B cell (primary cell): ENCODE data around the gene TM2D1. TPM values are rescaled to one million over a fixed set of nuclear protein-coding genes. Genes with fewer than 3 reads are reported as not detected.

Source experiments
- ATAC-seq: fragments of 200-7000 bp; cut with Tn5 transposase; one replicate; pipeline ENCODE4 v1.10.0; 2021; ENCODE audit warnings: low read depth, mild to moderate bottlenecking, moderate number of reproducible peaks, moderate library complexity
- CTCF ChIA-PET: fragments of 350-600 bp; sonication (Branson Sonifier 250); formaldehyde crosslinking; loops from one replicate; lab custom pipeline; 2021; ENCODE audit warnings: antibody characterized with exemption, inconsistent platforms; lab: Charles Lee
- POLR2A ChIA-PET: fragments of 350-600 bp; sonication (Branson Sonifier 250); formaldehyde crosslinking; loops from one replicate; lab custom pipeline; 2021; ENCODE audit warnings: antibody characterized with exemption; lab: Charles Lee
- DNase-seq: peaks from one replicate; pipeline ENCODE4 v3.0.0; 2013
- H2AFZ ChIP-seq: 2 replicates; pipeline ENCODE4 v1.6.1; 2012; ENCODE audit warnings: mild to moderate bottlenecking, low read depth, low read length; ENCODE audit not compliant: insufficient read depth, poor library complexity, severe bottlenecking
- H3K27ac ChIP-seq, 2 donors: 1 replicate in 1 of 2; 2 replicates in 1 of 2; pipeline ENCODE4 v1.5.1; 2012 to 2013; ENCODE audit warnings: low read length in 2 of 2, mild to moderate bottlenecking in 2 of 2, moderate library complexity in 1 of 2
- H3K27me3 ChIP-seq, 4 experiments: fragments of 200-600 bp in 1 of 4; sonication (generic) in 1 of 4; replicated peaks in 1 of 4; 1 replicate in 2 of 4; 2 replicates in 2 of 4; pipeline versions ENCODE4 v1.6.1 to v1.7.0; 2013 to 2016; ENCODE audit warnings: low read length in 3 of 4, mild to moderate bottlenecking in 2 of 4, mixed read lengths in 1 of 4, moderate library complexity in 1 of 4; ENCODE audit not compliant: insufficient read depth in 4 of 4, control insufficient read depth in 3 of 4; ENCODE audit errors: control extremely low read depth in 1 of 4
- H3K36me3 ChIP-seq, 2 experiments: replicated peaks in 1 of 2; 1 replicate in 1 of 2; 2 replicates in 1 of 2; pipeline versions ENCODE4 v1.6.1 to v1.7.1; 2013; ENCODE audit warnings: low read length in 1 of 2; ENCODE audit not compliant: insufficient read depth in 2 of 2, control insufficient read depth in 1 of 2; ENCODE audit errors: control extremely low read depth in 1 of 2, extremely low read depth in 1 of 2
- H3K4me1 ChIP-seq, 2 donors: fragments of 200-600 bp in 1 of 2; sonication (generic) in 1 of 2; 1 replicate in 1 of 2; 2 replicates in 1 of 2; pipeline versions ENCODE4 v1.5.1 to v1.6.1; 2013 to 2017; ENCODE audit warnings: low read length in 2 of 2; ENCODE audit not compliant: control insufficient read depth in 2 of 2, insufficient read depth in 2 of 2
- H3K4me2 ChIP-seq: replicated peaks from 2 replicates; pipeline ENCODE3; 2012; ENCODE audit warnings: mild to moderate bottlenecking, low read depth, low read length; ENCODE audit not compliant: poor library complexity, severe bottlenecking
- H3K4me3 ChIP-seq, 5 experiments: fragments of 200-600 bp in 1 of 5; sonication (generic) in 1 of 5; 1 replicate in 3 of 5; 2 replicates in 2 of 5; pipeline versions ENCODE4 v1.5.1 to v1.7.0; 2011 to 2016; ENCODE audit warnings: low read length in 4 of 5, mild to moderate bottlenecking in 4 of 5, low read depth in 2 of 5, control low read depth in 1 of 5, moderate library complexity in 1 of 5; ENCODE audit not compliant: insufficient read depth in 1 of 5; ENCODE audit errors: control extremely low read depth in 1 of 5, extremely low read depth in 1 of 5
- H3K79me2 ChIP-seq: fragments of 200-600 bp; sonication (generic); one replicate; pipeline ENCODE4 v1.6.0; 2016; ENCODE audit warnings: low read length; ENCODE audit not compliant: control insufficient read depth, insufficient read depth
- H3K9ac ChIP-seq: fragments of 200-600 bp; sonication (generic); 2 replicates; pipeline ENCODE4 v1.6.1; 2017; ENCODE audit warnings: mild to moderate bottlenecking, low read length, moderate library complexity
- H3K9me3 ChIP-seq, 3 donors: one replicate each; pipeline versions ENCODE4 v1.6.1 to v1.7.1; 2013; ENCODE audit warnings: low read length in 2 of 3; ENCODE audit not compliant: control insufficient read depth in 2 of 3, insufficient read depth in 1 of 3; ENCODE audit errors: control extremely low read depth in 1 of 3
- H4K20me1 ChIP-seq: 2 replicates; pipeline ENCODE4 v1.6.0; 2012; ENCODE audit warnings: mild to moderate bottlenecking, low read length; ENCODE audit not compliant: insufficient read depth, control insufficient read depth, poor library complexity, severe bottlenecking
- H3K27ac Mint-ChIP-seq: one replicate; pipeline ENCODE4 v1.8.0; 2021; ENCODE audit warnings: mixed read lengths
- H3K27me3 Mint-ChIP-seq: one replicate; pipeline ENCODE4 v1.8.0; 2021; ENCODE audit warnings: mixed read lengths
- H3K4me1 Mint-ChIP-seq: one replicate; pipeline ENCODE4 v1.8.0; 2021; ENCODE audit warnings: mixed read lengths
- H3K4me3 Mint-ChIP-seq: one replicate; pipeline ENCODE4 v1.8.0; 2021; ENCODE audit warnings: mixed read lengths
- H3K9me3 Mint-ChIP-seq: one replicate; pipeline ENCODE4 v1.8.0; 2022; ENCODE audit warnings: mixed read lengths; ENCODE audit not compliant: insufficient read depth
- EZH2 ChIP-seq: IDR thresholded peaks from 2 replicates; pipeline ENCODE4 v1.6.1; 2012; ENCODE audit warnings: borderline replicate concordance, low read depth, mild to moderate bottlenecking, moderate library complexity, low read length; ENCODE audit not compliant: insufficient read depth, poor library complexity, severe bottlenecking
- WGBS: methylation state at CpG from one replicate; pipeline ENCODE4 v1.1.5; 2013; ENCODE audit warnings: missing lambda C conversion rate; ENCODE audit not compliant: insufficient coverage; 5-methylcytosine and 5-hydroxymethylcytosine counted together
- intact Hi-C: fragments of 100-400 bp; cut with micrococcal nuclease; formaldehyde crosslinking; loops from one replicate; pipeline ENCODE4 v1.10.0; 2022
- polyA plus RNA-seq: library from polyadenylated mRNA; depleted of rRNA; stranded (reverse); fragments of >200 nt; gene quantifications from 2 replicates; pipeline ENCODE4 v1.2.3, GENCODE V29; 2012
- total RNA-seq, 2 donors: library from RNA; stranded (reverse); fragments of 120-200 nt in 1 of 2; gene quantifications; 1 replicate in 1 of 2; 2 replicates in 1 of 2; pipeline versions ENCODE4 v1.2.3 to v1.2.4, GENCODE V29; 2013 to 2022
- TF ChIP-seq, protein P1 (sequence below): fragments of 200-600 bp; IDR thresholded peaks from one replicate; pipeline ENCODE4 v1.8.0; 2022; ENCODE audit warnings: antibody characterized with exemption, mild to moderate bottlenecking

TM2D1 gene
- total and polyA plus RNA-seq, 2 donors (not counting 1 experiment from before 2014, with no cell fraction given): 30.8 to 53.3 TPM

DNA sequence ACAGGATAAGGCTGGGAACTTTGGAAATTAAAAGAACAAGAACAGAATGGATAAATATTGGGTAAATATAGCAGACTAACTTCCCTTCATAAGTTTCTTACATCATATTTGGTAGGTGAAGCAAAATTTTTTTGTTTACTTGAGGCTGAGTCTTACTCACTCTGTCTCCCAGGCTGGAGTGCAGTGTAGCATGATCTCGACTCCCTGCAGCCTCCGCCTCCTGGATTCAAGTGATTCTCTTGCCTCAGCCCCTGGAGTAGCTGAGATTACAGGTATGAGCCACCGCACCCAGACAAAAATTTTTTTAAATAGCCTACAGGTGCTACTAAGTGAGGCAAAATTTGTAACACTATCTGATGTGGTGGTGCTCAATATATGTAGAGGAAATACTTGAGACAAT lies 50.7 kb downstream of the TM2D1 start:
- intact Hi-C loops: no loop called here
- no peak overlapping the region for H3K4me2 ChIP-seq
- no peaks in the 10 kb centered on the region for H3K27me3 ChIP-seq
- H3K36me3 ChIP-seq: no peaks in the 10 kb centered on the region
- Mint-ChIP-seq H3K9me3 (no peaks in the 10 kb centered on the region), H3K4me3 (no peak overlapping the region), H3K27me3 (no peaks in the 10 kb centered on the region), H3K4me1 (no peaks in the 10 kb centered on the region), H3K27ac (no peak overlapping the region)
- DNase-seq: no peak
- H3K27ac ChIP-seq: no peak overlapping the region
- H2AFZ ChIP-seq: no peak overlapping the region
- no peak for ATAC-seq
- CTCF ChIA-PET: no interaction called here
- H3K9ac ChIP-seq: no peak overlapping the region
- H3K79me2 ChIP-seq: no peaks in the 10 kb centered on the region
- no peaks in the 10 kb centered on the region for H3K4me1 ChIP-seq
- no peaks in the 10 kb centered on the region for H4K20me1 ChIP-seq
- POLR2A ChIA-PET: no interaction called here
- 96% methylated on average over 3 of the region's 3 CpGs for WGBS
- no peaks in the 10 kb centered on the region for H3K9me3 ChIP-seq
- no peak for TF ChIP-seq EZH2
- TF ChIP-seq, protein P1, sequence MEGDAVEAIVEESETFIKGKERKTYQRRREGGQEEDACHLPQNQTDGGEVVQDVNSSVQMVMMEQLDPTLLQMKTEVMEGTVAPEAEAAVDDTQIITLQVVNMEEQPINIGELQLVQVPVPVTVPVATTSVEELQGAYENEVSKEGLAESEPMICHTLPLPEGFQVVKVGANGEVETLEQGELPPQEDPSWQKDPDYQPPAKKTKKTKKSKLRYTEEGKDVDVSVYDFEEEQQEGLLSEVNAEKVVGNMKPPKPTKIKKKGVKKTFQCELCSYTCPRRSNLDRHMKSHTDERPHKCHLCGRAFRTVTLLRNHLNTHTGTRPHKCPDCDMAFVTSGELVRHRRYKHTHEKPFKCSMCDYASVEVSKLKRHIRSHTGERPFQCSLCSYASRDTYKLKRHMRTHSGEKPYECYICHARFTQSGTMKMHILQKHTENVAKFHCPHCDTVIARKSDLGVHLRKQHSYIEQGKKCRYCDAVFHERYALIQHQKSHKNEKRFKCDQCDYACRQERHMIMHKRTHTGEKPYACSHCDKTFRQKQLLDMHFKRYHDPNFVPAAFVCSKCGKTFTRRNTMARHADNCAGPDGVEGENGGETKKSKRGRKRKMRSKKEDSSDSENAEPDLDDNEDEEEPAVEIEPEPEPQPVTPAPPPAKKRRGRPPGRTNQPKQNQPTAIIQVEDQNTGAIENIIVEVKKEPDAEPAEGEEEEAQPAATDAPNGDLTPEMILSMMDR: no peak
- H3K4me3 ChIP-seq: no peak overlapping the region

DNA sequence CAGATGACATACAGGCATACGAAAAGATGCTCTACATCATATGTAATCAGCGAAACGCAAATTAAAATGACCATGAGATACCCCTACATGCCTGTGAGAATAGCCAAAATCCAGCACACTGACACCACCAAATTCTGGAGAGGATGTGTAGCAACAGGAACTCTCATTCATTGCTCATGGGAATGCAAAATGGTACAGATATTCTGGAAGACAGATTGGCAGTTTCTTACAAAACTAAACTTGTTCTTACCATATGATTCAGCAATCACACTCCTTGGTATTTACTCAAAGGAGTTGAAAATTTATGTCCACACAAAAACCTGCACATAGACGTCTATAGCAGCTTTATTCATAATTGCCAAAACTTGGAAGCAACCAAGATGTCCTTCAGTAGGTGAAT lies 52.6 kb downstream of the TM2D1 start:
- no peak for DNase-seq
- ChIA-PET POLR2A (no interaction called here), CTCF (no interaction called here)
- Mint-ChIP-seq H3K4me1 (no peaks in the 10 kb centered on the region), H3K27me3 (no peaks in the 10 kb centered on the region), H3K4me3 (no peak overlapping the region), H3K9me3 (no peaks in the 10 kb centered on the region), H3K27ac (no peak overlapping the region)
- H3K9ac ChIP-seq: no peak overlapping the region
- intact Hi-C loops: no loop called here
- H3K79me2 ChIP-seq: no peaks in the 10 kb centered on the region
- H3K4me3 ChIP-seq: no peak overlapping the region
- H2AFZ ChIP-seq: no peak overlapping the region
- H3K27me3 ChIP-seq: no peaks in the 10 kb centered on the region
- no peak overlapping the region for H3K27ac ChIP-seq
- 100% methylated on average over 1 of the region's 4 CpGs for WGBS
- ATAC-seq: no peak
- no peak for TF ChIP-seq EZH2
- TF ChIP-seq, protein P1: no peak
- H3K36me3 ChIP-seq: no peaks in the 10 kb centered on the region
- H3K4me2 ChIP-seq: no peak overlapping the region
- H3K9me3 ChIP-seq: no peaks in the 10 kb centered on the region
- no peaks in the 10 kb centered on the region for H3K4me1 ChIP-seq
- H4K20me1 ChIP-seq: no peaks in the 10 kb centered on the region
